H1 (cell line): ENCODE measurements around the gene NXT2. TPM values are rescaled to one million over a fixed set of nuclear protein-coding genes. Genes with fewer than 3 reads are reported as not detected.

Source experiments
- CTCF ChIA-PET: fragments of 300-600 bp; sonication (Branson Sonifier 250); formaldehyde crosslinking; loops from one replicate; lab custom pipeline; 2021; ENCODE audit not compliant: partially characterized antibody; lab: Charles Lee
- POLR2A ChIA-PET: fragments of 300-600 bp; sonication (Branson Sonifier 250); formaldehyde crosslinking; loops from one replicate; lab custom pipeline; 2021; ENCODE audit warnings: inconsistent platforms; ENCODE audit not compliant: partially characterized antibody; lab: Charles Lee
- DNase-seq, 2 experiments: peaks; one replicate each; pipeline versions ENCODE4 v3.0.0 to v3.0.0-alpha.2; 2010 to 2022; ENCODE audit warnings: low spot score in 2 of 2, low read depth in 1 of 2, mixed read lengths in 1 of 2
- FAIRE-seq: peaks from 2 replicates; lab custom pipeline; 2011; peaks lifted over from hg19 to GRCh38; lab: Jason Lieb, UNC
- H2AFZ ChIP-seq: 2 replicates; pipeline ENCODE4 v1.8.1; 2012; ENCODE audit warnings: low read length, inconsistent platforms
- H2AK5ac ChIP-seq: 2 replicates; pipeline ENCODE4 v1.6.1; 2013; ENCODE audit warnings: low read depth, low read length
- H2BK120ac ChIP-seq: replicated peaks from 2 replicates; pipeline ENCODE3; 2013; ENCODE audit warnings: low read depth, low read length, inconsistent platforms
- H2BK12ac ChIP-seq: 2 replicates; pipeline ENCODE4 v1.6.1; 2013; ENCODE audit warnings: low read depth, low read length
- H2BK15ac ChIP-seq: 2 replicates; pipeline ENCODE4 v1.6.1; 2013; ENCODE audit warnings: low read length
- H2BK20ac ChIP-seq: 2 replicates; pipeline ENCODE4 v1.6.1; 2013; ENCODE audit warnings: low read length
- H2BK5ac ChIP-seq: 2 replicates; pipeline ENCODE4 v1.6.1; 2013; ENCODE audit warnings: low read depth, low read length
- H3K14ac ChIP-seq: 2 replicates; pipeline ENCODE4 v1.6.1; 2013; ENCODE audit warnings: inconsistent platforms; ENCODE audit not compliant: insufficient read length
- H3K18ac ChIP-seq: 2 replicates; pipeline ENCODE4 v1.6.1; 2013; ENCODE audit warnings: low read length; ENCODE audit errors: extremely low read depth
- H3K23ac ChIP-seq: 2 replicates; pipeline ENCODE4 v1.6.1; 2013; ENCODE audit warnings: inconsistent platforms; ENCODE audit not compliant: insufficient read length
- H3K23me2 ChIP-seq: 2 replicates; pipeline ENCODE4 v1.6.1; 2013; ENCODE audit warnings: low read depth, low read length
- H3K27ac ChIP-seq: 2 replicates; pipeline ENCODE4 v1.6.1; 2011; ENCODE audit warnings: low read depth, low read length, inconsistent platforms
- H3K27me3 ChIP-seq, 4 experiments: replicated peaks in 1 of 4; 1 replicate in 1 of 4; 2 replicates in 3 of 4; pipeline versions ENCODE4 v1.6.1 to v1.8.1; 2011 to 2013; ENCODE audit warnings: low read length in 3 of 4, mild to moderate bottlenecking in 3 of 4, inconsistent platforms in 2 of 4, mixed read lengths in 2 of 4, moderate library complexity in 1 of 4; ENCODE audit not compliant: control insufficient read depth in 3 of 4, insufficient read depth in 3 of 4; ENCODE audit errors: extremely low read depth in 1 of 4
- H3K36me3 ChIP-seq, 4 experiments: 2 replicates each; pipeline versions ENCODE4 v1.6.1 to v1.8.1; 2011 to 2013; ENCODE audit warnings: mild to moderate bottlenecking in 4 of 4, low read length in 3 of 4, moderate library complexity in 2 of 4, control low read depth in 1 of 4, inconsistent platforms in 1 of 4; ENCODE audit not compliant: insufficient read depth in 4 of 4, control insufficient read depth in 2 of 4
- H3K4ac ChIP-seq: replicated peaks from 2 replicates; pipeline ENCODE3; 2013; ENCODE audit warnings: low read length, low read depth, mixed read lengths, inconsistent platforms; ENCODE audit not compliant: insufficient read length
- H3K4me1 ChIP-seq, 4 experiments: replicated peaks in 1 of 4; 1 replicate in 1 of 4; 2 replicates in 3 of 4; pipeline versions ENCODE4 v1.6.1 to v1.8.1; 2011 to 2013; ENCODE audit warnings: low read length in 3 of 4, inconsistent platforms in 2 of 4, mixed read lengths in 1 of 4; ENCODE audit not compliant: insufficient read depth in 4 of 4, control insufficient read depth in 3 of 4
- H3K4me2 ChIP-seq, 2 experiments: 2 replicates each; pipeline versions ENCODE4 v1.6.1 to v1.8.1; 2011 to 2013; ENCODE audit warnings: low read depth in 2 of 2, low read length in 2 of 2, control low read depth in 1 of 2, inconsistent platforms in 1 of 2, mild to moderate bottlenecking in 1 of 2; ENCODE audit not compliant: insufficient read depth in 1 of 2
- H3K4me3 ChIP-seq, 4 experiments: fragments of 200-600, 300-600 bp in 1 of 4; sonication (generic), shearing (Covaris generic), sonication (Bioruptor Twin) in 1 of 4; 2 replicates each; pipeline versions ENCODE4 v1.5.1 to v1.8.1; 2011 to 2016; ENCODE audit warnings: low read length in 4 of 4, low read depth in 3 of 4, control low read depth in 2 of 4, inconsistent platforms in 2 of 4, mild to moderate bottlenecking in 2 of 4, mixed read lengths in 1 of 4, moderate library complexity in 1 of 4; ENCODE audit not compliant: insufficient read depth in 2 of 4; ENCODE audit errors: extremely low read depth in 1 of 4
- H3K56ac ChIP-seq: replicated peaks from 2 replicates; pipeline ENCODE3; 2013; ENCODE audit warnings: low read depth, mild to moderate bottlenecking, mixed read lengths, low read length, inconsistent platforms; ENCODE audit not compliant: insufficient read length
- H3K79me1 ChIP-seq: 2 replicates; pipeline ENCODE4 v1.6.1; 2013; ENCODE audit warnings: low read depth, low read length, control low read depth
- H3K79me2 ChIP-seq, 2 experiments: 2 replicates each; pipeline versions ENCODE4 v1.6.1 to v1.8.1; 2012 to 2013; ENCODE audit warnings: low read length in 2 of 2, mild to moderate bottlenecking in 2 of 2, inconsistent platforms in 1 of 2; ENCODE audit not compliant: insufficient read depth in 2 of 2, control insufficient read depth in 1 of 2
- H3K9ac ChIP-seq, 4 experiments: replicated peaks in 1 of 4; 1 replicate in 1 of 4; 2 replicates in 3 of 4; pipeline versions ENCODE4 v1.6.1 to v1.8.1; 2011 to 2013; ENCODE audit warnings: low read depth in 3 of 4, low read length in 3 of 4, control low read depth in 2 of 4, mild to moderate bottlenecking in 2 of 4, moderate library complexity in 2 of 4, inconsistent platforms in 1 of 4; ENCODE audit errors: extremely low read depth in 1 of 4
- H3K9me3 ChIP-seq, 2 experiments: 2 replicates each; pipeline versions ENCODE4 v1.6.1 to v1.8.1; 2012 to 2013; ENCODE audit warnings: mild to moderate bottlenecking in 2 of 2, moderate library complexity in 2 of 2, control low read depth in 1 of 2, inconsistent platforms in 1 of 2, low read depth in 1 of 2, low read length in 1 of 2, mixed read lengths in 1 of 2; ENCODE audit not compliant: insufficient read depth in 2 of 2
- H4K20me1 ChIP-seq, 2 experiments: replicated peaks in 1 of 2; 2 replicates each; pipeline versions ENCODE3 to v1.8.1; 2011 to 2013; ENCODE audit warnings: inconsistent platforms in 2 of 2, low read length in 2 of 2, mild to moderate bottlenecking in 1 of 2; ENCODE audit not compliant: insufficient read depth in 2 of 2, control insufficient read depth in 1 of 2
- H4K5ac ChIP-seq: 2 replicates; pipeline ENCODE4 v1.6.1; 2013; ENCODE audit warnings: low read length, low read depth, mixed read lengths, inconsistent platforms; ENCODE audit not compliant: insufficient read length
- H4K8ac ChIP-seq: 2 replicates; pipeline ENCODE4 v1.8.0; 2013; ENCODE audit warnings: mild to moderate bottlenecking, moderate library complexity, low read length, inconsistent platforms; ENCODE audit not compliant: insufficient read depth; ENCODE audit errors: extremely low read depth
- H4K91ac ChIP-seq: replicated peaks from 2 replicates; pipeline ENCODE3; 2013; ENCODE audit warnings: low read length, mixed read lengths, inconsistent platforms; ENCODE audit not compliant: insufficient read length
- CTBP2 ChIP-seq: IDR thresholded peaks from 2 replicates; pipeline ENCODE4 v1.7.0; 2011; ENCODE audit warnings: borderline replicate concordance, mild to moderate bottlenecking, moderate library complexity, mixed read lengths, low read length; ENCODE audit not compliant: insufficient read depth, insufficient read length
- KDM1A ChIP-seq: fragments of 200-600, 300-600 bp; sonication (generic); IDR thresholded peaks from 2 replicates; pipeline ENCODE4 v1.7.1; 2016; ENCODE audit warnings: mild to moderate bottlenecking, low read length, borderline replicate concordance
- TAF1 ChIP-seq: IDR thresholded peaks from 2 replicates; pipeline ENCODE4 v1.6.1; 2011; ENCODE audit warnings: mild to moderate bottlenecking, low read depth, low read length
- YY1 ChIP-seq: IDR thresholded peaks from 2 replicates; pipeline ENCODE4 v1.6.1; 2011; ENCODE audit warnings: low read depth, mild to moderate bottlenecking, low read length
- ZNF274 ChIP-seq: IDR thresholded peaks from 2 replicates; pipeline ENCODE4 v1.7.0; 2012; ENCODE audit warnings: low read length, borderline replicate concordance; ENCODE audit errors: extremely low read depth
- WGBS, 2 experiments: shearing (Covaris generic) in 1 of 2; methylation state at CpG; one replicate each; pipeline versions ENCODE4 v1.1.6 to v1.1.7; 2013 to 2015; ENCODE audit warnings: low lambda C conversion rate in 2 of 2, mixed read lengths in 2 of 2, inconsistent platforms in 1 of 2, low coverage in 1 of 2, missing lambda C conversion rate in 1 of 2; ENCODE audit not compliant: insufficient replicate concordance in 2 of 2, insufficient coverage in 1 of 2, insufficient read length in 1 of 2; ENCODE audit errors: extremely low coverage in 1 of 2, missing lambda C conversion rate in 1 of 2; 5-methylcytosine and 5-hydroxymethylcytosine counted together
- long read RNA-seq, 2 experiments: library from RNA in 1 of 2; library from capped mRNA in 1 of 2; stranded (forward); transcript quantifications; one replicate each; pipeline ENCODE4 v2.0.0, GENCODE V29; 2021; ENCODE audit warnings: inconsistent platforms in 1 of 2
- polyA minus RNA-seq, 3 experiments: library from RNA; depleted of rRNA, polyadenylated mRNA; stranded (reverse); fragments of >200 nt; gene quantifications; 1 replicate in 2 of 3; 2 replicates in 1 of 3; pipeline ENCODE4 v1.2.3, GENCODE V29; 2011
- polyA plus RNA-seq, 7 experiments: library from polyadenylated mRNA; depleted of rRNA in 3 of 7; stranded (reverse) in 5 of 7; unstranded in 2 of 7; fragments of >200 nt in 5 of 7; fragments of 200-250 nt in 2 of 7; gene quantifications; 1 replicate in 5 of 7; 2 replicates in 1 of 7; 4 replicates in 1 of 7; pipeline versions ENCODE4 v1.2.1 to v1.2.3, GENCODE V29; 2011 to 2013; ENCODE audit warnings: missing spikeins in 2 of 7, mixed read lengths in 2 of 7
- total RNA-seq: library from RNA; stranded (reverse); fragmentation: NEBNext Ultra II Directional; extraction: Animal tissue kit (Norgen Biotek cat#: 25700); gene quantifications from 2 replicates; pipeline ENCODE4 v1.2.1, GENCODE V29; 2021

Gene NXT2
- total RNA-seq: 12.7 and 13.5 TPM in 2 replicates
- polyA plus RNA-seq (2011; rRNA removed): 3.8 and 6.1 TPM in 2 replicates
- 6.5 TPM for polyA plus RNA-seq (2011; cell fraction: cytosol; rRNA removed)
- polyA plus RNA-seq (2011; cell fraction: nucleus; rRNA removed): 1.3 TPM
- polyA plus RNA-seq (2012, experiment 1 of 2): 4.6 to 8.0 TPM (median 5.3 TPM) in 4 replicates
- 0.84 TPM for polyA plus RNA-seq (2012, experiment 2 of 2)
- 8.6 TPM for polyA plus RNA-seq (2013, experiment 1 of 2)
- polyA plus RNA-seq (2013, experiment 2 of 2): 8.7 TPM
- 8.9 and 9.3 TPM in 2 replicates for polyA minus RNA-seq (2011; rRNA and poly(A)+ RNA removed)
- 4.8 TPM for polyA minus RNA-seq (2011; cell fraction: cytosol; rRNA and poly(A)+ RNA removed)
- 1.2 TPM for polyA minus RNA-seq (2011; cell fraction: nucleus; rRNA and poly(A)+ RNA removed)
- long read RNA-seq, experiment 1, transcript NXT2-203 (4 exons, 2,562 nt): major isoform, 6 of 23 reads
- long read RNA-seq, experiment 1, partial matches to known transcripts: 3 of 23 reads
- long read RNA-seq, experiment 1, other reads (novel, unspliced or antisense): 11 of 23 reads
- long read RNA-seq, experiment 2, transcript NXT2-203 (4 exons, 2,562 nt): minor isoform, 6 of 20 reads
- long read RNA-seq, experiment 2, transcript NXT2-202 (4 exons, 1,085 nt): major isoform, 9 of 20 reads
- long read RNA-seq, experiment 2, partial matches to known transcripts: 0 of 20 reads
- long read RNA-seq, experiment 2, other reads (novel, unspliced or antisense): 4 of 20 reads

GRCh38 chrX:109536439-109537323, at the start of gene NXT2:
Gene NXT2, plus strand, starts transcription at chrX:109536844. Its CDS starts 163 bp downstream, at chrX:109537007.
- Histone ChIP-seq H3K56ac (peak within 1 kb of the TSS; percentile 84), H3K36me3 (no peaks in the 10 kb centered on the region), H2AFZ (peak within 1 kb of the TSS; percentile 97), H4K5ac (peak within 1 kb of the TSS; percentile 86), H3K9ac (peak within 1 kb of the TSS; percentile 83 to 99 (median 90)), H3K9me3 (no peaks in the 10 kb centered on the region), H3K27ac (peak within 1 kb of the TSS; percentile 93), H3K23me2 (peaks cover 2% of the 10 kb centered on the region; the same call in 1 of the 2 replicates), H4K91ac (peak within 1 kb of the TSS; percentile 81), H4K8ac (peak within 1 kb of the TSS; percentile 91; the same call in 1 of the 2 replicates), H2BK5ac (peak within 1 kb of the TSS; percentile 96), H2AK5ac (no peak within 1 kb of the TSS), H4K20me1 (no peaks in the 10 kb centered on the region), H3K4me1 (no peaks in the 10 kb centered on the region), H3K79me2 (no peaks in the 10 kb centered on the region), H3K4me3 (peak within 1 kb of the TSS; percentile 82 to 84 (median 84)), H2BK120ac (no peak within 1 kb of the TSS), H3K79me1 (no peaks in the 10 kb centered on the region), H2BK12ac (no peak within 1 kb of the TSS), H3K18ac (no peak within 1 kb of the TSS), H3K14ac (no peak within 1 kb of the TSS), H3K23ac (no peak within 1 kb of the TSS), H2BK15ac (no peak within 1 kb of the TSS), H3K27me3 (no peaks in the 10 kb centered on the region; a peak in 1 of 7 replicates), H2BK20ac (no peak within 1 kb of the TSS), H3K4ac (no peak within 1 kb of the TSS), H3K4me2 (peak within 1 kb of the TSS; percentile 64 to 72)
- FAIRE-seq: peak; percentile 74
- ChIA-PET POLR2A (interaction anchor here (0.7 to 1.4 kb wide), 5 partner anchors 8 to 96 kb away, joined by 3 to 5 read pairs (median 3); partner anchors contain the start of gene KCNE5), CTCF (interaction anchor here (0.6 to 1.7 kb wide), 3 partner anchors 95 to 120 kb away, joined by 3 to 5 read pairs (median 5); no protein-coding TSS in a partner anchor)
- DNase-seq: peak; percentile 69 to 79
- 7% methylated on average over 16 of the region's 43 CpGs; no CpG with 5 or more reads in 1 of the 2 experiments for WGBS, 2 experiments
- TF ChIP-seq KDM1A (no peak), ZNF274 (no peak), YY1 (no peak), CTBP2 (no peak), TAF1 (peak; percentile 84)
